Urinary bladder (tissue), 4 donors: ENCODE measurements around the gene PTPDC1. TPM values are rescaled to one million over a fixed set of nuclear protein-coding genes. Genes with fewer than 3 reads are reported as not detected.

Source experiments
- DNase-seq: peaks from one replicate; pipeline ENCODE4 v3.0.0-alpha.2; 2015; ENCODE audit errors: extremely low spot score
- H3K27ac ChIP-seq: one replicate; pipeline ENCODE4 v1.5.1; 2013; ENCODE audit warnings: low read depth, mild to moderate bottlenecking, moderate library complexity
- H3K36me3 ChIP-seq: one replicate; pipeline ENCODE4 v1.6.1; 2013; ENCODE audit warnings: mild to moderate bottlenecking, moderate library complexity; ENCODE audit not compliant: insufficient read depth
- H3K4me1 ChIP-seq: one replicate; pipeline ENCODE4 v1.6.1; 2013; ENCODE audit warnings: mild to moderate bottlenecking, moderate library complexity; ENCODE audit not compliant: insufficient read depth
- H3K4me3 ChIP-seq: one replicate; pipeline ENCODE4 v1.5.1; 2013; ENCODE audit warnings: low read depth, low read length
- WGBS: extraction: QIAGEN DNeasy Blood & Tissue Kit; methylation state at CpG from one replicate; pipeline ENCODE4 v1.1.7; 2013; 5-methylcytosine and 5-hydroxymethylcytosine counted together
- polyA plus RNA-seq: library from polyadenylated mRNA; stranded (reverse); fragments of 200-250 nt; gene quantifications from one replicate; pipeline ENCODE4 v1.2.3, GENCODE V29; 2013
- total RNA-seq: library from RNA; depleted of rRNA; stranded (reverse); fragments of >200 nt; gene quantifications from one replicate; pipeline ENCODE4 v1.2.3, GENCODE V29; 2014
- donor health status: healthy with polysubstance abuse.
- donor health status: healthy.

Gene PTPDC1
- total RNA-seq: 25.1 TPM
- polyA plus RNA-seq: 3.5 TPM

GRCh38 chr9:94084314-94084713, at the start of gene PTPDC1:
Gene PTPDC1 (plus strand): TSS chr9:94084464. CDS start chr9:94084531, 67 bp downstream.
- Histone ChIP-seq H3K27ac (no peak within 1 kb of the TSS), H3K4me3 (no peak within 1 kb of the TSS), H3K36me3 (no peaks in the 10 kb centered on the region), H3K4me1 (no peaks in the 10 kb centered on the region)
- 79% methylated on average over 14 of the region's 14 CpGs for WGBS
- DNase-seq: no peak

GRCh38 chr9:94034511-94034910, 49.8 kb upstream of the PTPDC1 start:
- Histone ChIP-seq H3K27ac (no peak overlapping the region), H3K4me3 (no peak overlapping the region), H3K36me3 (no peaks in the 10 kb centered on the region), H3K4me1 (no peaks in the 10 kb centered on the region)
- no peak for DNase-seq

GRCh38 chr9:94039786-94040185, 44.5 kb upstream of the PTPDC1 start:
- Histone ChIP-seq H3K27ac (no peak overlapping the region), H3K4me3 (no peak overlapping the region), H3K36me3 (no peaks in the 10 kb centered on the region), H3K4me1 (no peaks in the 10 kb centered on the region)
- no peak for DNase-seq

- no peaks in the 10 kb centered on the region for H3K4me1 ChIP-seq
- WGBS: 72% methylated on average over 5 of the region's 5 CpGs
- DNase-seq: no peak
- H3K27ac ChIP-seq: no peak overlapping the region
- no peak overlapping the region for H3K4me3 ChIP-seq
- no peaks in the 10 kb centered on the region for H3K36me3 ChIP-seq
Observed at GRCh38 chr9:94042516-94043360, 41.5 kb upstream of the PTPDC1 start.

GRCh38 chr9:94054716-94055115, 29.5 kb upstream of the PTPDC1 start:
- Histone ChIP-seq H3K4me1 (no peaks in the 10 kb centered on the region), H3K36me3 (no peaks in the 10 kb centered on the region), H3K27ac (no peak overlapping the region), H3K4me3 (no peak overlapping the region)
- 87% methylated on average over 2 of the region's 2 CpGs for WGBS
- no peak for DNase-seq

GRCh38 chr9:94056442-94056974, 27.8 kb upstream of the PTPDC1 start:
- H3K4me3 ChIP-seq: no peak overlapping the region
- H3K4me1 ChIP-seq: no peaks in the 10 kb centered on the region
- H3K36me3 ChIP-seq: no peaks in the 10 kb centered on the region
- WGBS: 38% methylated on average over 3 of the region's 3 CpGs
- no peak for DNase-seq
- H3K27ac ChIP-seq: no peak overlapping the region

- no peaks in the 10 kb centered on the region for H3K36me3 ChIP-seq
- H3K4me1 ChIP-seq: no peaks in the 10 kb centered on the region
- WGBS: 98% methylated on average over 1 of the region's 1 CpG
- DNase-seq: no peak
- H3K4me3 ChIP-seq: no peak overlapping the region
- no peak overlapping the region for H3K27ac ChIP-seq
Observed at GRCh38 chr9:94057918-94058317, 26.3 kb upstream of the PTPDC1 start.

- Histone ChIP-seq H3K27ac (no peak overlapping the region), H3K4me1 (no peaks in the 10 kb centered on the region), H3K4me3 (no peak overlapping the region), H3K36me3 (no peaks in the 10 kb centered on the region)
- WGBS: 96% methylated on average over 3 of the region's 3 CpGs
- DNase-seq: no peak
Observed at GRCh38 chr9:94061864-94062263, 22.4 kb upstream of the PTPDC1 start.

GRCh38 chr9:94065535-94065961, 18.7 kb upstream of the PTPDC1 start:
- Histone ChIP-seq H3K4me1 (no peaks in the 10 kb centered on the region), H3K27ac (no peak overlapping the region), H3K36me3 (no peaks in the 10 kb centered on the region), H3K4me3 (no peak overlapping the region)
- 13% methylated on average over 2 of the region's 2 CpGs for WGBS
- DNase-seq: no peak

- no peak for DNase-seq
Observed at GRCh38 chr9:94068257-94068656, 16.0 kb upstream of the PTPDC1 start.

GRCh38 chr9:94076557-94076956, 7.7 kb upstream of the PTPDC1 start:
- H3K36me3 ChIP-seq: no peaks in the 10 kb centered on the region
- no peak for DNase-seq
- no peak overlapping the region for H3K27ac ChIP-seq
- no peak overlapping the region for H3K4me3 ChIP-seq
- no peaks in the 10 kb centered on the region for H3K4me1 ChIP-seq
- 94% methylated on average over 1 of the region's 1 CpG for WGBS

More at GRCh38 chr9:94068257-94068656, 16.0 kb upstream of the PTPDC1 start:
- 91% methylated on average over 2 of the region's 2 CpGs for WGBS
- H3K4me1 ChIP-seq: no peaks in the 10 kb centered on the region
- no peak overlapping the region for H3K27ac ChIP-seq
- no peaks in the 10 kb centered on the region for H3K36me3 ChIP-seq
- no peak overlapping the region for H3K4me3 ChIP-seq

- no peaks in the 10 kb centered on the region for H3K36me3 ChIP-seq
- no peak overlapping the region for H3K27ac ChIP-seq
- H3K4me3 ChIP-seq: no peak overlapping the region
- no peak for DNase-seq
- 72% methylated on average over 2 of the region's 2 CpGs for WGBS
- no peaks in the 10 kb centered on the region for H3K4me1 ChIP-seq
Observed at GRCh38 chr9:94078086-94078485, 6.2 kb upstream of the PTPDC1 start.

GRCh38 chr9:94079236-94079635, 5.0 kb upstream of the PTPDC1 start:
- Histone ChIP-seq H3K4me1 (no peaks in the 10 kb centered on the region), H3K4me3 (no peak overlapping the region), H3K36me3 (no peaks in the 10 kb centered on the region), H3K27ac (no peak overlapping the region)
- no peak for DNase-seq
- WGBS: 91% methylated on average over 2 of the region's 2 CpGs

- WGBS: 96% methylated on average over 2 of the region's 2 CpGs
- Histone ChIP-seq H3K27ac (no peak overlapping the region), H3K4me3 (no peak overlapping the region), H3K36me3 (no peaks in the 10 kb centered on the region), H3K4me1 (no peaks in the 10 kb centered on the region)
- DNase-seq: no peak
Observed at GRCh38 chr9:94080249-94080648, 4.0 kb upstream of the PTPDC1 start.
